Amniotic epithelial cell (primary cell): ENCODE measurements around the gene AGR3.
"Not testable (repeated sequence)": the region's sequence is repeated elsewhere in the genome, so short reads cannot be mapped to it uniquely, and the experiment has no call there.

Source experiments
- DNase-seq: peaks from one replicate; pipeline ENCODE4 v3.0.0-alpha.2; 2010; ENCODE audit warnings: low read depth

The AGR3 gene

GRCh38 chr7:16891338-16891737, 9.6 kb upstream of the AGR3 start:
- peak; percentile 72 for DNase-seq

- peak; percentile 2 for DNase-seq
These were observed 8.2 kb upstream of the AGR3 start for GRCh38 chr7:16889851-16890415.

GRCh38 chr7:16889305-16889704, 7.5 kb upstream of the AGR3 start:
- DNase-seq: no peak

- DNase-seq: no peak
These were observed 2.1 kb upstream of the AGR3 start for GRCh38 chr7:16883918-16884317.

GRCh38 chr7:16880554-16880953, 1.2 kb downstream of the AGR3 start:
- no peak for DNase-seq

GRCh38 chr7:16879181-16879580, 2.6 kb downstream of the AGR3 start:
- no peak for DNase-seq

GRCh38 chr7:16875861-16876260, 5.9 kb downstream of the AGR3 start:
- DNase-seq: no peak

GRCh38 chr7:16874066-16874465, 7.7 kb downstream of the AGR3 start:
- no peak for DNase-seq

- no peak for DNase-seq
These were observed 14.5 kb downstream of the AGR3 start for GRCh38 chr7:16867328-16867727.

GRCh38 chr7:16853189-16853588, 28.6 kb downstream of the AGR3 start:
- not testable (repeated sequence) for DNase-seq

GRCh38 chr7:16851829-16852228, 30.0 kb downstream of the AGR3 start:
- no peak for DNase-seq

- no peak for DNase-seq
These were observed 30.9 kb downstream of the AGR3 start for GRCh38 chr7:16850614-16851466.

GRCh38 chr7:16849296-16850148, 32.3 kb downstream of the AGR3 start:
- DNase-seq: peak; percentile 14

- DNase-seq: peak; percentile 98
These were observed 34.4 kb downstream of the AGR3 start for GRCh38 chr7:16847381-16847860.

- peak; percentile 41 for DNase-seq
These were observed 35.1 kb downstream of the AGR3 start for GRCh38 chr7:16846601-16847165.

- no peak for DNase-seq
These were observed 36.0 kb downstream of the AGR3 start for GRCh38 chr7:16845746-16846145.

- peak; percentile 91 for DNase-seq
These were observed 40.1 kb downstream of the AGR3 start for GRCh38 chr7:16841681-16842080.

GRCh38 chr7:16840094-16840493, 41.7 kb downstream of the AGR3 start:
- no peak for DNase-seq

GRCh38 chr7:16839646-16840045, 42.1 kb downstream of the AGR3 start:
- DNase-seq: no peak

GRCh38 chr7:16838891-16839290, 42.9 kb downstream of the AGR3 start:
- no peak for DNase-seq

- peak; percentile 42 for DNase-seq
These were observed 43.4 kb downstream of the AGR3 start for GRCh38 chr7:16838386-16838785.

- peak; percentile 93 for DNase-seq
These were observed 45.3 kb downstream of the AGR3 start for GRCh38 chr7:16836481-16836880.
